NCI-H128 (cell line): Measurements from ENCODE around the gene CDH23.

Source experiments
- DNase-seq: peaks from one replicate; lab custom pipeline; 2025; ENCODE audit not compliant: unreplicated experiment; lab: John Stamatoyannopoulos, UW

The CDH23 gene

DNA sequence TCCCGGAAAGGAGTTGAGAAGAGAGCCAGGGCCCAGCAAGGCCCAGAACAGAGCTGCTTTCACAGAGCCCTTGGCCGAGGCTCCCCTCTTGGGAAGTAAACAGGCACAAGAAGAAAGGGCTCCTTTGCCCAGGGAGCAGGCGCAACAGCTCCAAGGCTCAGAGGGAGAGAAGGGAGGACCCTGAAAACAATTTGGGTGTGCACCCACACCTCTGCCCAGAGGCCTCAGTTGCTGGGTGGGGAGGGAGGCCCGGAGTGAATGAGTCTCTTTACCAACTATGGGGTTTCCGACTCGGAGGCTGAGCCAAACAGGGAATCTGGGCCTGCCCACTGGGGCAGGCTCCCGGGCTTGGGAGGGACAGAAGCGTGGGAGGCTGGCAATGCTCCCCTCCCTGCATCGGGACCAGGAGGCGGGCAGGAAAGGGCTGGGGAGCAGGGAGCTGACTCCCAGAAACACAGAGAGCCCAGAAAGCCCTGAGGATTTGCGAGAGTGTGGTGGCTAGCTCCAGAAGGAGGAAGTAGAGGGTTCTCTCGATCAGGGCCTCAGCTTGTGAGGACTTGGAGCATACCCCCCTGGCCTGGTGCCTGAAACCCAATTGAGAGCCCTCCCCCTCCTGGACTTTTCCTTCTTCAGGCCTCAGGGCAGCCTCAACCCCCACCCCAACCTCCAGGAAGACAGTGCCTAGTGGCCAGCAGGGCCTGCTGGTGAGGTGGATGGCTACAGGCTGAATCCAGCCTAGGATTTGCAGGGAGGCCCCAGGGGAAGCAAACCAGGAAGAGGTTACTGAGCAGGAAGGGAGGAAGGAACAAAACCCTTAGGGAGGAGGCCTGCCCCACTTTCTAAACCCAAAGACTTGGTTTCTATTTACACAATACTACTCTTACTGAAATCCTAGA lies 316.7 kb downstream of the CDH23 start:
- no peak for DNase-seq

DNA sequence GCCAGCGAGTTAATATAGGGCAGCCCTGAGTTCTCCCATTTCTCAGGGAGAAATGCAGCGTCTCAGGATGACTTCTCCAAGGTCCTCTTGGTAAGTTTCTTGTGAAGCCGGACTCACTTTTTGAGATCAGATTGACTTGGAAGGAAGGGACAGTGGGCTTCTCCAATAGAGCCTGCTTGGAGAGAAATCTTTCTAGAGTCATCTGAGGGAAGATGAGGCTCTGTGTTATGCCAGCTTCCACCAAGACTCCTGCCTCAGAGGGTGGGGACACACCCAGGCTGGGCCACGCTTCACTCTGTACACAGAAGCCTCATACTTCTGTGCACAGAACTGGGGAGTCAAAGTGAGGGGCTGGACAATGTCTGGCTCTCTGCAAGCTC lies 317.3 kb downstream of the CDH23 start:
- no peak for DNase-seq

DNA sequence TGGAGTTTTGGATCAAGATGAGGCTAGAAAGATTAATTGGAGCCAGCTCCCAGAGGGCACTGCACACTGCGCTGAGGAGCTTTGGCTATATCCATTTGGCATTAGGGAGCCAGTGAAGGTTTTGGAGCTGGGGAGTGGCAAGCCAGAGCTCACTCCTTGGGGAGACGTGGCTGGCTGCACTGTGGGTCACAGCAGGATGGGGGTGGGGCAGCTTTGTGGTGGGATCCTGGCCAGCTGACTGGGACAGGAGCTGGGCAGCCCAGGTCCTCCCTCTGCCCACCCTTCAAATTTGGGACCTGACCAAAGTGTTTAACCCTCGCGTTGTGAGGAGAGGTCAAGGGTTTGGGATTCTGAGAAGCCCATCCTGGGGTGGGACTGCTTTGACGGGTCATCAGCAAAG lies 317.9 kb downstream of the CDH23 start:
- no peak for DNase-seq

DNA sequence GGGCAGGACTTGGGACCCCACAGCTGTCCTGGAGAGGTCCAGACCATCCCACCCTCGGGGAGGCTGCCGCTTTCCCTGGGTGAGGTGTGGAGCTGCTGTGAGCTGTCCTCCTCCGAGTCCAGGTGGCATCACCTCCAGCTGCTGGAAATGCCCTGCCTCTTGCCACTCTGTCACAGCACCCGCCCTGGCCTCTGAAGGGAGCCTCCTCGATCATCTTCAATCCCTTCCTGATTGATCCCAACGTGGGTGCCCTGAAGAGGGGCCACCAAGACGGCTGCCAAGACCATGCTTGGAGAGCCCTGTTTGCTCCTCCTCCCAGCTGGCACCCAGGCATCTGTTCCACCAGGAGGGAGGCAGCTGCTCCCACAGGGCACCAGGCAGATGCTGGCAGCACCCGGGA lies 318.3 kb downstream of the CDH23 start:
- no peak for DNase-seq

DNA sequence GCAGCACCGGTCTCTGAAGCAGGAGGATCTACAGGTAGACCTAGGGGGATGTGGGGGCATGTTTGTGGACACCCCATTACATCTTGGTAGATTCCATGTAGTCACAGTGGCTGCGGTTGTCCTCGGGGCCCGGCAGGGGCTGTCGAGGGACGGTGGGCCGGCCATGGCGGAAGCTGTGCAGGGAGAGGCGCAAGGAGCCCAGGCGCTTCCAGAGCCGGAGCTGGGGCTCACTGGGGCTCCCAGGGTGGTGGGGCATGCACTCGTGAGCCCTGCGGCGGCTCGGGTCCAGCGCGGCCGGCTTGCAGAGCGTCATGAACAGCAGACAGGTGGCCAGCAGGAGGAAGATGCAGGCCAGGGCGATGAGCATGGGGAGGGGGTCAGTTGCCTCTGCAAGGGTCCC lies 319.1 kb downstream of the CDH23 start:
- DNase-seq, result no peak

DNA sequence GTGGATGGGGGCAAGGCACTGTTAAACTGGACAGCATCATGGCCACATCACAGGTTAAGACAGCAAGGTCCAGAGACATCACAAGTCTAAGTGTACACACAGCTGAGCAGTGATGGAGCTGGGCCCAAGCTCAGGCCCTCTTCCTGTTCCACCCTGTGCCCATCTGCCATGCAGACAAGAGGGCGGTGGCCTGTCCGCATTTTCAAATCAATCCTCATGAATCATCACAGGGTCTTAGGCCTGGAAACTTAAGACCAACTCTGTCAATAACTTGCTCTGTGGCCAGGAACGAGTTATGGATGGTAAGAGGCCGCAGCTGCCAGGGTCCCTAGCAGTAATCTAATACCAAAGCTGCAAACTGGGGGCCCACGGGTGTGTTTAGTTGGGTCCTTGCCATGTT lies 319.7 kb downstream of the CDH23 start:
- DNase-seq, result no peak

DNA sequence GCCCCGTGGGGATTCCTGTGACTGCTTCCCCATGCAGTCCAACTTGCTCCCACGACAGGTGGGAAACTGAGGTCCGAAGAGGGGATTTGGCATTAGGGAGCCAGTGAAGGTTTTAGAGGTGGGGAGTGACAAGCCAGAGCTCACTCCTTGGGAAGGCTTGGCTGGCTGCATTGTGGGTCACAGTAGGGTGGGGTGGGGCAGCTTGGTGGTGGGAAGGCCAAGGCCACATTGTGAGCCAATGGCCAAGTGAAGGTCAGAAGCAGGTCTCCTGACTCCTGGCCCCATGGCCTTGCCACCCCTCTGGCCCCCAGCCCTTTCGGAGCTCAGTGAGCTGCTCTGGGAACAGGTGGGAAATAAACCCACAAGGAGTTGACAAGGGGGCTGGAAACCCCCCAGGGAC lies 320.3 kb downstream of the CDH23 start:
- no peak for DNase-seq

DNA sequence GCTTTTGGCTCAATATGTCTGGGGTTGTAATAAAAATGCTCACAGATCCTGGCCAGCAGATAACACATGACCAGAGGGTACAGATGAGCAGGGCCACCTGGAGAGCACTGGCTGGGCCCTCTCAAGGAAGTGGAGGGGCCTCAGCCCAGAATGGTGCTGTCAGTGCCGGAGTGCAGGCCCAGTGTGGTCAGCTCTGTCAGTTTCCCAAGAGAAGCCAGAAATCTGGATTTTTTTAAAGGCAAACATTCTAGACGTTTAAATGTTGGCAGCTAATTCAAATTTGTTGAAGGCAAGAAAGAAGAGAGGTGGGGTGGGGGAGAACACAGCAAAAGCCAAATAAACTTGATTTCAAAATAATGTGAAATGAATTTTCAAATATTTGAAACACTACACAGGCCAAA lies 320.8 kb downstream of the CDH23 start:
- no peak for DNase-seq

DNA sequence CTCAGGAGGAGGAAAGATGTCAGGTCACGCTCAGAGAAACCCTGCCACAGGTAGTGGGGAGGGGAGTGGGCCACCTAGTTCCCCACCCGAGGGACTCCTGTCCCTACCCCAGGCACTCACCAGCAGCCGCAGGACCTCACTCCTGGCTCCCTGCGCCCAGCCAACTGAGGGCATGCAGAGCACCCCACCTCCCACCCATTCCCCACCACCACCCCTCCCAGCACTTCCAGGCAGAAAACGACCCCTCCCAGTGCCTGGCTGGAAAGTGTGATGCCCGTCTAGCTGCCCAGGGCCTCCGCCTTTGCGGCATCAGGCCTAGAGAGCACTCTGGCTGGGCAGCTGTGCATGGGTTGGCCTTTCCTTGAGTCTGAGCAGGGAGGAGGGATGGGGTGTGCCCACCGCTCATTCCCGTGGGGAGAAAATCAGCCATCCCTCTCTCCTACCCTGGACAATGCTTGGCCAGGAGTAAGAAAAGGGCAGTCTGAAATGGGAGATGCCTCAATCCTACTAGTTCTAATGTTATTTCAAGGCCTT lies 321.5 kb downstream of the CDH23 start:
- DNase-seq, result no peak

DNA sequence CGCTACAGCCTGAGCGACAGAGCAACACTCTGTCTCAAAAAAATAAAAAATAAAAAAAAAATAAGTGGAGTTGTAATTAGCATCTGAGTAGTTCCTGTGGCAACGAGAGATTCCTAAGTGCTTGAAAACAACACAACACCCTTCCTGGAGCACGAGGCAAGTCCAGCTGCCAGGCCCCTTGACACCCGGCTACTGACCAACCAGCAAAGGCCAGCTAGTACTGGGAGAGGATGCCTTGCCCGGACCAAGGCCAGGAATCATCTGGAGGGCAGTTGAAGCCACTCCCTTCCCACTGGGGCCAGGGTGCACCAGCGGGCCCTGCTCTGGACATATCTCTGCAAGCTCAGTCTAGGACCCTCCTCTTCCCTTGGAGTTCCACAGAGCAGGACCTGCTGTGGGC lies 322.3 kb downstream of the CDH23 start:
- DNase-seq, result no peak

DNA sequence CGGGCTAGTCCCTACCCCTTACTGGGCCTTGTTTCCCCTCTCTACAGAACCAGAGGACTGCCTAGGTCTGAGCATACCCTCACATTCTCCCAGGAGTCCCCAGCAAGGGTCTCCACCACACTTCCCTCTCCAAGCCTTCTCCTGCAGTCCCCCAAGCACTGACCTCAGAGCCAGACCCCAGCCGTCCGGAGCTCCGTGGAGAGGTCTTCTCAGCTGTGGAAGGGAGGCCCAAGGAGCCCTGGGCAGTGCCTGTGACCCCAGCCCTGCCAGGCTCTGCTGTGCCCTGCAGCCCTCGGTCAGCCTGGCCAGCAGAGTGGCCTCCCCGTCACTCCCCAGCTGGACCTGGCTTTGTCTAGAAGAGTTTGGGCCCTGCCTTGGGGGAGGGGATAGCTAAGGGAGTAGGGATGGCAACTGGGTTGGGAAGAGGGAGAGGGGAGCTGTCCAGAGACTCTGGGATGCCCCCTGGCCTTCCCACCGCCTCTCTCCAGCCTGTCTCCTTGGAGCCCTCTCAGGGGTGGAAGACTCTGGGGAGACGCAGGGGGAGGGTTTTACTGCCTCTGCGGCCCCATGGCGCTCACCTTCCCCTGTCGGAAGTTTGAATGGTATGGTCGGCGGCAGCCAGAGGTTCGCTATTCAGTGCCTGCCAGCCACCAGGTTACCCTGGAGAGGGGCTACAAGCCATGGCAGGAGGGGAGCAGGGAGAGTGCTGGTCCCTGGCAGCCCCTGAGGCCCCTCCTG lies 322.9 kb downstream of the CDH23 start, which contains the start of gene C10orf105:
Gene C10orf105 (minus strand): TSS at position 315 of the 738 bp plus-strand sequence. CDS start 3,441 bp downstream, outside the sequence.
- DNase-seq, result no peak

DNA sequence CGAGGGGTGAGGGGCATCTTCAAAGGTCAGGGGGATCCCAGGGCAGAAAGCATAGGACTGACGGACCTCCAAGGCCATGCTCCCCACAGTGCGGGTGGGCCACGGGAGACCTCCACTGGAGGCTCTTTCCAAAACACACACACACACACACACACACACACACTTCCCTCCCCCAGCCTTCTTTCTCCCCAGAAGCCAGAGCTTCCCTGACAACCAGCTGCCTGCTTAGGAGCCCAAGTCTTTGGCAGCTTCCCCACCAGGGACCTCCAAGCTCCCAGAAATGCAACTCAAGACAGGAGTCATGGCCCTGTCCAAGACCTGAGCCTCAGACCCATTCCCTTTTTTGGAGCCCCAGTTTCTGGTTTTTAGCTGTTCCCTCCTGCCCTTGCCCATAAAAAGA lies 323.6 kb downstream of the CDH23 start:
- no peak for DNase-seq

DNA sequence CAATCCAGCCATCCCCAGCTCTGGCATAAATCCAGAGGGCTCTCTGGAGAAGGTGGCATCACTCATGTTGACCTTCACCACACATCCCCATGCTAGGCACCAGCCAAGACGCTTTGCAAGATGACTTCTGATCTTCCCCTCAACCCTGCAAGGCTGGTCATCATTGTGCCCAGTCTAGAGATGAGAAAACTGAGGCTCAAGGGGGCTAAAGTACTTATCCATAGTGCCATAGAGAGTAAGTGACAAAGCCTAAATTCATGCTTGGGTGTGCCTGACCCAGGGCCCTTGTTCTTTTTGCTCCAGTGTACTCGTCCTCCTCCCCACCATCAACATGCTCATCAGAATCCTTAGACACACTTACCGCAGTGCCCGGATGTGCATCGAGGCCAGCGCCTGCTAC lies 324.6 kb downstream of the CDH23 start:
- DNase-seq, result no peak

DNA sequence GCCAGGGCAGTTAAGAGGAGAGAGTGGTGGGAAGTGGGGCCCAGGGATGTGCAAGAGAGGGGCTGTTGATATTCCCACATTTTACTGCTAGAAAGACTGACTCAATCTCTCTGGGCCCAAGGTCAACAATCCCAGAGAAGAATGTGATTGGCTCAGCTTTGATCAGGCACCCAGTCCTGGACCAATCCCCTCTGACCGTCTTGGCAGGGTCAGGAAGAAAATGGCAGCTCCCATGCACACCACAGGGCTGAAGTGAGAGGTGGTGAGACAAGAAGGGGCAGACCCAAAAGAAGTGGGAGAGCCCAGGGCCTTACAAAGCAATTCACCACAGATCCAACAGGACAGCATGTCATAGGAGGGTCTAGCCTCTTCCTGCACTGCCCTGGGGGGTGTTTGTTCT lies 326.1 kb downstream of the CDH23 start:
- DNase-seq, result no peak

DNA sequence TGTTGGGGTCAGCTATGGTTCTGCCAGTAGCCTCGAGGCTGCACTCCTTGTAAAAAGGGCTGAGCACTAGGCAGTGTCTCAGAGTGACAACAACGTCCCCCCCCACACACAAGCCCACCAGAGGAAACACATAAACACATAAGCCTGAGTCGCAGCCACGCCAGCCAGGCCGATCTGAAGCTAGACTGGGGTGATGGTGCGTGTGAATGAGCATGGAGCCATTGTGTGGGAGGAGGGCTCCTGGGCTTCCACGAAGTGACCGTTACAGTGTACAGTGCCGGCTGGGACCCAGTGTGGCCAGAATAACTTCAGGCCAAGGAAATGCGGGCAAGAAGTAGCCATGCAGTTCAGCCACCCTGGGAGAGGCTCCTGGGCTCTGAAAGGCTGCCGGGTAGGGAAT lies 326.6 kb downstream of the CDH23 start:
- DNase-seq, result no peak

DNA sequence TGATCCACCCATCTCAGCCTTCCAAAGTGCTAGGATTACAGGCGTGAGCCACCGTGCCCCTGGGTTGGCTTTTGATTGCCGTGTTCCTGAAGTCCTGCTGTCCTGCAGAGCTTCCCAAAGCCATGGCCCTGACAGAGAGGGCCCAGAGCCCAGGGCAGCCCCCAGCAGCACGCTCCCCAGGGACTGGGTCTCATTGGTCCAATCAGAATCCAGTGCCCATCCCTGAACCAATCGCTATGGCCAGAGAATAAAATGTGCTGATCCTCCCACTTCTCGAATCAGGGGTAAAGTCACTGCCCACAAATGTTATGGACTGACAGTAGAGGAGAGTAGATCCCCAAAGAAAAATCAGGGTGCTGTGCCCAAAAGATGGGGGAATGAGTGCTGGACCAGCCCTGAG lies 327.8 kb downstream of the CDH23 start:
- no peak for DNase-seq

DNA sequence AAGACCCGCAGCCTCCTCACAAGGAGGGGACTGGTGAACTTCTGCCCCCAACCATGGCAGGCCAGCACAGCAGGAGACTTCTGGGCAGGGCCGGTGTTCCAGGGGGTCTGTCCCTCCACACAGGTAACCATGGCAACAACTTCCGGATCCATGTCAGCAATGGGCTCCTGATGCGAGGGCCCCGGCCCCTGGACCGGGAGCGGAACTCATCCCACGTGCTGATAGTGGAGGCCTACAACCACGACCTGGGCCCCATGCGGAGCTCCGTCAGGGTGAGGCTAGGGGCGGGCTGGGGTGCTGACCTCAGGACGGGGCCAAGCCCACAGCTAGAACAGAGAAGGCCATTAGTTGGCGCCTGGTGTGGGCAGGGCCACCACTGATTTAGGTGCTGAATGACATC lies 328.5 kb downstream of the CDH23 start:
- no peak for DNase-seq

DNA sequence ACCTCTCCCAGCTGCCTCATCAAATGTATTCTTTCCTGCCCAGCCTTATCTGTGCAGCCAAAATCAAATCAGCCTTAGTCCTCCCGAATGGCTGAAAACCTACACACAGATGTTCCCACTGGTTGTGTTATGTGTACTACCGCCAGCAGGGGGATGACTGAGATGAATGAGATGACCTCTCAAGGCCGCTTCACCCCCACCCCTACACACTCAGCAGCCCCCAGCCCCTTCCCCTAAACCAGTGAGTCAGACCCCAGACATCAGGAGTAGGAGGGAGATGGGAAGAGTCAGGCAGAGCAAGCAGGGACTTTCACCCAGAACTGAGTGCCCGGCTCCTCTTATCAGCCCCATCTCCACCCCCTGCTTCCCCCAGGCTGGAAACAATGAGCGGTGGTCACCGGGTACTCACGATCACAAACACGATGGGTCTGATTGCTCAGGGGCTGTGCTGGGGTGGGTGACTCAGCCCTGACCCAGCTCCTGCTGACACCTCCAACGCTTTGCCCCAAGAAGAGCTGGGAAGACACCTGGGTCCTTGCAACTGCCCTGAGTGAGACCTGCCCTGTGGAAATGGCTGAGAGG lies 329.4 kb downstream of the CDH23 start:
- DNase-seq, result no peak

DNA sequence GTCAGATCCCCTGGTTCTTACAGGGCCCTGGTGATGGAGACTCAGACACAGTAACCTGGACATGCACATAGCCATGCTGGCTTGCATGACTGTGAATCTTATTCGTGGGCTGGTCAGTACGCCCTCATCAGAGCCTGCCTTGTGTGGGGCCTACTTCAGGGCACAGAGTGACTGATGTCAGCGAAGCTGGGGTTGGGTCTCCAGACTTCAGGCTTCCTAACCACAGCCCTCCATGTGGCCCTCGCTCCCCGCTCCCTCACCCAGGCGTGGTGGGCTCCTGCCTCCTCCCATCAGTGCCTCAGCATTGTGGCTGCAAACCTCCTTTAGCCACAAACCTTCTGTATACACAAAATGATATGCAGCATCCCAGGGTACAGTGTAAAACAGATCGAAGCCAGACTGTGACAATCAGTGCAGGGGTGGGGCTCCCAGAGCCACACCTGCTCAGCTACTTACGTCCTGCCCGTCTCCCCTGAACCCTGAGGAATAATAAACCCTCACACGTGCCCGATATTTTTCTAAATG lies 329.9 kb downstream of the CDH23 start:
- DNase-seq, result no peak

DNA sequence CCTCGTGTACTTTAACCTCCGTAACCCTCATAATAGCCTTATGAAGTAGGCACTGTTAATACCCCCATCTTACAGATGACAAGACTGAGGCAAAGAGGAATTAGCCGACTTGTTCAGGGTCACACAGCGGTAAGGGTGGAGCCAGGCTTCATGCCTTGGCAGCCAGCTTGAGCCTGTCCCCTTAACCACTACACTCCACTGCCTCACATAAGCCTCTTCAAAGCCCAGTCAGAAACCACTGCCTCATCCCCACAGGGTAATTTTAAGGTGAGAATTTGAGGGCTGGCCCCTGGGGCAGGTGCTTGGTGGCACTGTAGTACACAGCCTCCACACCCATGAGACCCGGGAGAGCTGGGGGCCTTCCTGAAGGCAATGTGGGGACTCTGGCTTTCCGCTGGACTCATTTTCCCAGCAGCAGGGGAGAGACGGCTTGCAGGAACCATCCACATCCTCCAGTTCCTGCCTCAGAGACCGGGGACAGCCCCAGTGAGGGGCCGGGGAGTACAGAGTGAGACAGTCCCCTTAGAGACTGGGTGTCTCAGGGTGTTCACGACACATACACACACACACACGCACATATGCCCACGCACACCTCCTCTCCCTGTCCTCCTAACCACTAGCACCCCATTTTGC lies 330.5 kb downstream of the CDH23 start:
- DNase-seq, result no peak
